Endothelial cell of umbilical vein (primary cell): ENCODE data around the gene TNRC6C. TPM values are rescaled to one million over a fixed set of nuclear protein-coding genes. Genes with fewer than 3 reads are reported as not detected.

ENCODE experiments used
- BruUV-seq: library from RNA; stranded (reverse); fragments of 400-500 nt; replicated peaks from 2 replicates; lab custom pipeline; 2021; lab: Mats Ljungman, UMichigan
- CTCF ChIA-PET: fragments of 300-600, 350-600 bp; sonication (Branson Sonifier 250); formaldehyde crosslinking; loops from one replicate; lab custom pipeline; 2021; ENCODE audit warnings: antibody characterized with exemption, inconsistent platforms; lab: Charles Lee
- POLR2A ChIA-PET: fragments of 300-600, 350-600 bp; sonication (Branson Sonifier 250); formaldehyde crosslinking; loops from one replicate; lab custom pipeline; 2021; ENCODE audit warnings: antibody characterized with exemption, inconsistent platforms; lab: Charles Lee
- DNase-seq: peaks from one replicate; pipeline ENCODE4 v3.0.0-alpha.2; 2011; ENCODE audit warnings: low read depth, low spot score
- FAIRE-seq: peaks from 2 replicates; lab custom pipeline; 2011; peaks lifted over from hg19 to GRCh38; lab: Jason Lieb, UNC
- H2AFZ ChIP-seq: 2 replicates; pipeline ENCODE4 v1.6.0; 2012; ENCODE audit warnings: low read depth, low read length, control low read depth, inconsistent platforms
- H3K27ac ChIP-seq: 2 replicates; pipeline ENCODE4 v1.5.1; 2011; ENCODE audit warnings: low read depth, mild to moderate bottlenecking, control low read depth, low read length, moderate library complexity; ENCODE audit not compliant: insufficient read depth
- H3K27me3 ChIP-seq, 2 experiments: 2 replicates each; pipeline versions ENCODE4 v1.6.0 to v1.6.1; 2011; ENCODE audit warnings: low read length in 2 of 2, mixed read lengths in 1 of 2; ENCODE audit not compliant: control insufficient read depth in 2 of 2, insufficient read depth in 2 of 2
- H3K36me3 ChIP-seq, 2 experiments: 2 replicates in 1 of 2; 3 replicates in 1 of 2; pipeline ENCODE4 v1.5.1; 2011; ENCODE audit warnings: low read length in 2 of 2, mild to moderate bottlenecking in 1 of 2, moderate library complexity in 1 of 2; ENCODE audit not compliant: control insufficient read depth in 2 of 2, insufficient read depth in 2 of 2; ENCODE audit errors: extremely low read depth in 1 of 2
- H3K4me1 ChIP-seq: 3 replicates; pipeline ENCODE4 v1.5.1; 2011; ENCODE audit warnings: mild to moderate bottlenecking, low read length; ENCODE audit not compliant: control insufficient read depth, insufficient read depth; ENCODE audit errors: extremely low read depth
- H3K4me2 ChIP-seq: 2 replicates; pipeline ENCODE4 v1.6.1; 2011; ENCODE audit warnings: low read length, control low read depth, mixed read lengths; ENCODE audit not compliant: insufficient read depth
- H3K4me3 ChIP-seq, 3 experiments: fragments of 200-600 bp in 1 of 3; sonication (generic), shearing (Covaris generic) in 1 of 3; replicated peaks in 1 of 3; 2 replicates each; pipeline ENCODE4 v1.5.1; 2011 to 2016; ENCODE audit warnings: control low read depth in 3 of 3, low read length in 3 of 3, mild to moderate bottlenecking in 2 of 3, inconsistent platforms in 1 of 3, low read depth in 1 of 3, moderate library complexity in 1 of 3; ENCODE audit not compliant: insufficient read depth in 1 of 3
- H3K79me2 ChIP-seq: 2 replicates; pipeline ENCODE4 v1.6.0; 2012; ENCODE audit warnings: low read length, inconsistent platforms; ENCODE audit not compliant: control insufficient read depth, insufficient read depth
- H3K9ac ChIP-seq: replicated peaks from 2 replicates; pipeline ENCODE3; 2011; ENCODE audit warnings: low read length, control low read depth; ENCODE audit not compliant: insufficient read depth; ENCODE audit errors: extremely low read depth
- H3K9me1 ChIP-seq: replicated peaks from 3 replicates; pipeline ENCODE4 v1.6.0; 2011; ENCODE audit warnings: mild to moderate bottlenecking, low read length; ENCODE audit not compliant: control insufficient read depth, insufficient read depth; ENCODE audit errors: extremely low read depth
- H3K9me3 ChIP-seq: replicated peaks from 2 replicates; pipeline ENCODE4 v1.5.1; 2012; ENCODE audit warnings: low read length, inconsistent platforms; ENCODE audit not compliant: control insufficient read depth, insufficient read depth
- H4K20me1 ChIP-seq: replicated peaks from 2 replicates; pipeline ENCODE3; 2011; ENCODE audit warnings: mild to moderate bottlenecking, low read length; ENCODE audit not compliant: control insufficient read depth, insufficient read depth; ENCODE audit errors: extremely low read depth
- EZH2 ChIP-seq: IDR thresholded peaks from 2 replicates; pipeline ENCODE4 v1.6.1; 2012; ENCODE audit warnings: borderline replicate concordance, low read depth, mild to moderate bottlenecking, moderate library complexity, low read length, inconsistent platforms; ENCODE audit not compliant: severe bottlenecking
- FOS ChIP-seq: IDR thresholded peaks from 2 replicates; pipeline ENCODE4 v1.6.1; 2011; ENCODE audit warnings: mild to moderate bottlenecking, low read length, moderate library complexity, borderline replicate concordance; ENCODE audit not compliant: insufficient read depth
- GATA2 ChIP-seq: IDR thresholded peaks from 2 replicates; pipeline ENCODE4 v1.7.0; 2011; ENCODE audit warnings: low read depth, mild to moderate bottlenecking, moderate library complexity, mixed read lengths, low read length; ENCODE audit not compliant: insufficient read length, insufficient read depth
- JUN ChIP-seq: IDR thresholded peaks from 2 replicates; pipeline ENCODE4 v1.6.1; 2011; ENCODE audit warnings: borderline replicate concordance, low read depth; ENCODE audit not compliant: insufficient read length, insufficient read depth
- MYC ChIP-seq: IDR thresholded peaks from one replicate; pipeline ENCODE4 v1.6.1; 2011; ENCODE audit warnings: mild to moderate bottlenecking, low read depth, low read length
- POLR2A ChIP-seq: IDR thresholded peaks from 2 replicates; pipeline ENCODE4 v1.6.1; 2012; ENCODE audit warnings: low read depth, mild to moderate bottlenecking, control low read depth, low read length
- POLR2AphosphoS5 ChIP-seq: IDR thresholded peaks from 2 replicates; pipeline ENCODE4 v1.6.1; 2012; ENCODE audit warnings: low read depth, mild to moderate bottlenecking, control low read depth, low read length, moderate library complexity; ENCODE audit not compliant: insufficient read depth
- dilution Hi-C: fragments of 300-500 bp; cut with MboI; formaldehyde crosslinking; loops from one replicate; pipeline ENCODE4 v1.15.0; 2019; ENCODE audit warnings: low sequenced_read_pairs; ENCODE audit not compliant: extremely low pct_ligation_motif_present
- intact Hi-C: fragments of 100-400 bp; cut with micrococcal nuclease; formaldehyde crosslinking; loops from one replicate; pipeline ENCODE4 v1.10.0; 2022
- polyA plus RNA-seq, 4 experiments: library from polyadenylated mRNA; depleted of rRNA in 3 of 4; stranded (reverse) in 3 of 4; unstranded in 1 of 4; fragments of >200 nt; gene quantifications; 2 replicates each; pipeline versions ENCODE4 v1.2.1 to v1.2.3, GENCODE V29; 2011 to 2012; ENCODE audit warnings: missing spikeins in 1 of 4
- total RNA-seq: library from RNA; stranded (reverse); gene quantifications from 2 replicates; pipeline ENCODE4 v1.2.3, GENCODE V29; 2021
- TF ChIP-seq, protein P1 (sequence below): IDR thresholded peaks from 2 replicates; pipeline ENCODE4 v1.6.1; 2011; ENCODE audit not compliant: insufficient read depth, insufficient read length
- TF ChIP-seq, protein P2 (sequence below), 2 donors: IDR thresholded peaks; 1 replicate in 1 of 2; 2 replicates in 1 of 2; pipeline ENCODE4 v1.5.1; 2011; ENCODE audit warnings: low read length in 2 of 2, mild to moderate bottlenecking in 2 of 2, moderate library complexity in 2 of 2, control low read depth in 1 of 2, inconsistent platforms in 1 of 2, low read depth in 1 of 2; ENCODE audit not compliant: insufficient read depth in 1 of 2; ENCODE audit errors: extremely low read depth in 1 of 2

The TNRC6C gene
- total and polyA plus RNA-seq, 2 donors (not counting 3 experiments of a cell fraction or from before 2014, with no cell fraction given) = 2.1 to 17.5 TPM

DNA sequence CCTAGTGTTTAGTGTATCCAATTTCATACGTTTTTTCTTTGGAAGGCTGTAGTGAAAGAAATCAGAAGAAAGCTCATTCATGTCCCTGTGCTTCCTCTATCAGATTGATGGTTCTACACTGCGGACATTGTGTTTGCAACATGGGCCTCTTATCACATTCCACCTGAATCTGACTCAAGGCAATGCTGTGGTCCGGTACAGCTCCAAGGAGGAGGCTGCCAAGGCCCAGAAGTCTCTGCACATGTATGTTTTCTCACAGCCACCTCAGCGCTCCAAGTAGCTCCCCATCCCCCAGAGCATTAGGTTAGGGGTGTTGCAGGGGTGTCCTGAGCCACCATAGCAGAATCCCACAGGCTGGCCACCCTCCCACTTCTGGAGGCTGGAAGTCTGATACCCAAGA is 144.8 kb downstream of the TNRC6C start:
- H3K9me3 ChIP-seq = no peaks in the 10 kb centered on the region
- POLR2A ChIA-PET = no interaction called here
- H4K20me1 ChIP-seq = no peaks in the 10 kb centered on the region
- H3K9me1 ChIP-seq = no peaks in the 10 kb centered on the region
- CTCF ChIA-PET = interaction anchor here (1.2 kb wide), 1 partner anchor 18 kb away, joined by 3 read pairs; no protein-coding TSS in a partner anchor
- dilution Hi-C loops (no loop called here), intact Hi-C loops (no loop called here)
- H3K4me1 ChIP-seq = no peaks in the 10 kb centered on the region
- H3K36me3 ChIP-seq = peaks cover 0 to 14% of the 10 kb centered on the region in 2 experiments
- FAIRE-seq (no peak), DNase-seq (no peak)
- no peaks in the 10 kb centered on the region for H3K79me2 ChIP-seq
- no TSS peak for BruUV-seq
- H3K4me3 ChIP-seq = no peak overlapping the region
- no peak overlapping the region for H3K27ac ChIP-seq
- TF ChIP-seq, protein P1, sequence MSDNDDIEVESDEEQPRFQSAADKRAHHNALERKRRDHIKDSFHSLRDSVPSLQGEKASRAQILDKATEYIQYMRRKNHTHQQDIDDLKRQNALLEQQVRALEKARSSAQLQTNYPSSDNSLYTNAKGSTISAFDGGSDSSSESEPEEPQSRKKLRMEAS = no peak
- TF ChIP-seq FOS (no peak), POLR2AphosphoS5 (no peak), JUN (no peak), GATA2 (no peak), MYC (no peak), EZH2 (no peak), POLR2A (no peak)
- TF ChIP-seq, protein P2, sequence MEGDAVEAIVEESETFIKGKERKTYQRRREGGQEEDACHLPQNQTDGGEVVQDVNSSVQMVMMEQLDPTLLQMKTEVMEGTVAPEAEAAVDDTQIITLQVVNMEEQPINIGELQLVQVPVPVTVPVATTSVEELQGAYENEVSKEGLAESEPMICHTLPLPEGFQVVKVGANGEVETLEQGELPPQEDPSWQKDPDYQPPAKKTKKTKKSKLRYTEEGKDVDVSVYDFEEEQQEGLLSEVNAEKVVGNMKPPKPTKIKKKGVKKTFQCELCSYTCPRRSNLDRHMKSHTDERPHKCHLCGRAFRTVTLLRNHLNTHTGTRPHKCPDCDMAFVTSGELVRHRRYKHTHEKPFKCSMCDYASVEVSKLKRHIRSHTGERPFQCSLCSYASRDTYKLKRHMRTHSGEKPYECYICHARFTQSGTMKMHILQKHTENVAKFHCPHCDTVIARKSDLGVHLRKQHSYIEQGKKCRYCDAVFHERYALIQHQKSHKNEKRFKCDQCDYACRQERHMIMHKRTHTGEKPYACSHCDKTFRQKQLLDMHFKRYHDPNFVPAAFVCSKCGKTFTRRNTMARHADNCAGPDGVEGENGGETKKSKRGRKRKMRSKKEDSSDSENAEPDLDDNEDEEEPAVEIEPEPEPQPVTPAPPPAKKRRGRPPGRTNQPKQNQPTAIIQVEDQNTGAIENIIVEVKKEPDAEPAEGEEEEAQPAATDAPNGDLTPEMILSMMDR (IDR thresholded peaks at IDR 0.05; ENCODE audit: extremely low read depth in 1 of 2, insufficient read depth in 1 of 2, low read depth in 1 of 2, low read length in 2 of 2) = no peak
- H3K9ac ChIP-seq = no peak overlapping the region
- no peak overlapping the region for H2AFZ ChIP-seq
- H3K4me2 ChIP-seq = no peak overlapping the region
- H3K27me3 ChIP-seq = no peaks in the 10 kb centered on the region
